DND-41 (cell line): ENCODE results near the gene DDX56.

Source experiments
- EZH2 ChIP-seq: IDR thresholded peaks from 3 replicates; pipeline ENCODE4 v1.6.1; 2012; ENCODE audit warnings: borderline replicate concordance, low read depth, mild to moderate bottlenecking, moderate library complexity, low read length, inconsistent platforms; ENCODE audit not compliant: severe bottlenecking
- TF ChIP-seq, protein P1 (sequence below): IDR thresholded peaks from 2 replicates; pipeline ENCODE4 v1.5.1; 2012; ENCODE audit warnings: borderline replicate concordance, low read length, moderate library complexity, mild to moderate bottlenecking; ENCODE audit not compliant: poor library complexity, severe bottlenecking; ENCODE audit errors: extremely low read depth

- TF ChIP-seq, protein P1, sequence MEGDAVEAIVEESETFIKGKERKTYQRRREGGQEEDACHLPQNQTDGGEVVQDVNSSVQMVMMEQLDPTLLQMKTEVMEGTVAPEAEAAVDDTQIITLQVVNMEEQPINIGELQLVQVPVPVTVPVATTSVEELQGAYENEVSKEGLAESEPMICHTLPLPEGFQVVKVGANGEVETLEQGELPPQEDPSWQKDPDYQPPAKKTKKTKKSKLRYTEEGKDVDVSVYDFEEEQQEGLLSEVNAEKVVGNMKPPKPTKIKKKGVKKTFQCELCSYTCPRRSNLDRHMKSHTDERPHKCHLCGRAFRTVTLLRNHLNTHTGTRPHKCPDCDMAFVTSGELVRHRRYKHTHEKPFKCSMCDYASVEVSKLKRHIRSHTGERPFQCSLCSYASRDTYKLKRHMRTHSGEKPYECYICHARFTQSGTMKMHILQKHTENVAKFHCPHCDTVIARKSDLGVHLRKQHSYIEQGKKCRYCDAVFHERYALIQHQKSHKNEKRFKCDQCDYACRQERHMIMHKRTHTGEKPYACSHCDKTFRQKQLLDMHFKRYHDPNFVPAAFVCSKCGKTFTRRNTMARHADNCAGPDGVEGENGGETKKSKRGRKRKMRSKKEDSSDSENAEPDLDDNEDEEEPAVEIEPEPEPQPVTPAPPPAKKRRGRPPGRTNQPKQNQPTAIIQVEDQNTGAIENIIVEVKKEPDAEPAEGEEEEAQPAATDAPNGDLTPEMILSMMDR, result no peak
- no peak for TF ChIP-seq EZH2
Observed at GRCh38 chr7:44547536-44548231, 26.0 kb downstream of the DDX56 start.
